Epithelial cell of esophagus (primary cell): ENCODE results near the gene ZNF226.
"Not testable (repeated sequence)": the region's sequence is repeated elsewhere in the genome, so short reads cannot be mapped to it uniquely, and the experiment has no call there.

Experiments used
- DNase-seq: peaks from one replicate; pipeline ENCODE4 v3.0.0; 2010; ENCODE audit warnings: low read depth
- H3K4me3 ChIP-seq: 2 replicates; pipeline ENCODE4 v1.5.1; 2011; ENCODE audit warnings: mild to moderate bottlenecking, low read length, control low read depth
- TF ChIP-seq, protein P1 (sequence below): IDR thresholded peaks from 2 replicates; pipeline ENCODE4 v1.5.1; 2011; ENCODE audit warnings: low read depth, mild to moderate bottlenecking, low read length, control low read depth, inconsistent platforms; ENCODE audit not compliant: insufficient read depth; ENCODE audit errors: missing control alignments

The ZNF226 gene

DNA sequence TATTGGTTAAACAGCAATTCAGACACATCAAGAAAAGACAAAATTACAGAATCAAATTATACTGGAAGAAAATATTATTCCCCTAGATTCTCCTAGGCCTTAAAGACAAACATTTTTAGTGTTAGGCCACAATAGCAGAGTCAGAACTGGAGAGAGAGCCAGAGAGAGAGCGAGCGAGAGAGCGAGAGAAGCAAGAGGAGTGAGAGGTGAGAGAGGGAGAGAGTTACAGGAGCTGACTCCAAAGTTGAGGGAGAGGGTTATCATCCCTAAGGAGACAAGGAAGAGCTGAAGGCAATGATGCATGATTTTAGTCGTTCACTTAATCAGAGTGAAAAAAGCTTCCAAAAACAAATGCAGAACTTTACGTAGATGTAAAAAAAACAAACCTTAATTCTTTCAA lies 27.2 kb downstream of the ZNF226 start:
- TF ChIP-seq, protein P1, sequence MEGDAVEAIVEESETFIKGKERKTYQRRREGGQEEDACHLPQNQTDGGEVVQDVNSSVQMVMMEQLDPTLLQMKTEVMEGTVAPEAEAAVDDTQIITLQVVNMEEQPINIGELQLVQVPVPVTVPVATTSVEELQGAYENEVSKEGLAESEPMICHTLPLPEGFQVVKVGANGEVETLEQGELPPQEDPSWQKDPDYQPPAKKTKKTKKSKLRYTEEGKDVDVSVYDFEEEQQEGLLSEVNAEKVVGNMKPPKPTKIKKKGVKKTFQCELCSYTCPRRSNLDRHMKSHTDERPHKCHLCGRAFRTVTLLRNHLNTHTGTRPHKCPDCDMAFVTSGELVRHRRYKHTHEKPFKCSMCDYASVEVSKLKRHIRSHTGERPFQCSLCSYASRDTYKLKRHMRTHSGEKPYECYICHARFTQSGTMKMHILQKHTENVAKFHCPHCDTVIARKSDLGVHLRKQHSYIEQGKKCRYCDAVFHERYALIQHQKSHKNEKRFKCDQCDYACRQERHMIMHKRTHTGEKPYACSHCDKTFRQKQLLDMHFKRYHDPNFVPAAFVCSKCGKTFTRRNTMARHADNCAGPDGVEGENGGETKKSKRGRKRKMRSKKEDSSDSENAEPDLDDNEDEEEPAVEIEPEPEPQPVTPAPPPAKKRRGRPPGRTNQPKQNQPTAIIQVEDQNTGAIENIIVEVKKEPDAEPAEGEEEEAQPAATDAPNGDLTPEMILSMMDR: no peak
- no peak for DNase-seq
- no peak overlapping the region for H3K4me3 ChIP-seq

DNA sequence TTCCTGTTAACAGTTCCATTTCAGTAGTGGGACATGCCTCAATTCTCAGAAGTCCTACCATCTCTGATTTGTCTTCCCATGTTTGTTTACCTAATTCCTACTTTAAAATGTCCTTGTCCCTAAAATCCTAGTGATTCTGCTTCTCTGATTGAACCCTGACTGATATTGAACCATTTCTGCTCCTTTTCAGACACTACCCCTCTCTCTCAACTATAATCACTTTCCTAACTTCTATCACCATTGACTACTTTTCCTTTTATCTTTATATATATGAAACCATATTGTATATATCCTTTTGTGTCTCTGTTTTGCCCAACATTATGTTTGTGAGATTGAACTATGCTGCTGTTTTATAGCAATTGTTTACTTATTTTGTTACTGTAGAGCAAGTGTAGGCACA lies 31.9 kb downstream of the ZNF226 start:
- TF ChIP-seq, protein P1: no peak
- H3K4me3 ChIP-seq: no peak overlapping the region
- DNase-seq: no peak

DNA sequence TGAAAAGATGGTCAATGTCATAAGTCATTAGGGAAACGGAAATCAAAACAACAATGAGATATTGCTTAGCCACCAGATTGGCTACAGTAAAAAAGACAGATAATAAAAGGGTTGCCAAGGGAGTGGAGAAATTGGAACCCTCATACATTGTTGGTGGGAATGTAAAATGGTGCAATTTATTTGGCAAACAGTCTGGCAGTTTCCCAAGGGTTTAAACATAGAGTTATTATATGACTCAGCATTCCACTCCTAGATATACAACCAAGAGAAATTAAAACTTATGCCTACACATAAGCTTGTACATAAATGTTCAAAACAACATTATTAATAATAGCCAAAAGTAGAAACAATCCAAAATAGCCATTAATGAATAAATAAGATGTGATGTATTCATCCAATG lies 37.6 kb downstream of the ZNF226 start:
- TF ChIP-seq, protein P1: no peak
- no peak overlapping the region for H3K4me3 ChIP-seq
- DNase-seq: peak; percentile 39

DNA sequence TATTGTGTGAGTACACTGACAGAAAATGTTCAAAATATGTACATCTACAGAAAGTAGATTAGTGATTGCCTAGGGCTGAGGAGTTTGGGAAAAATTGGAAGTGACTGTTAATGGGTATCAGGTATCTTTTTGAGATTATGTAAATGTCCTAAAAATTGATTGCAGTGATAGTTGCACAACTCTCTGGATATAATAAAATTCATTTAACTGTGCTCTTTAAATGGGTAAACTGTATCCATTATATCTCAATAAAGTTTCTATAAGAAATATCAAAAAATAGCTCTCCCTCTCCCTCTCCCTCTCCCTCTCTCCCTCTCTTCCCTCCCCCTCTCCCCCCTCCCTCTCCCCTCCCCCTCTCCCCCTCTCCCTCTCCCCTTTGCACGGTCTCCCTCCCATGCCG lies 38.1 kb downstream of the ZNF226 start:
- H3K4me3 ChIP-seq: no peak overlapping the region
- no peak for DNase-seq
- TF ChIP-seq, protein P1: no peak

DNA sequence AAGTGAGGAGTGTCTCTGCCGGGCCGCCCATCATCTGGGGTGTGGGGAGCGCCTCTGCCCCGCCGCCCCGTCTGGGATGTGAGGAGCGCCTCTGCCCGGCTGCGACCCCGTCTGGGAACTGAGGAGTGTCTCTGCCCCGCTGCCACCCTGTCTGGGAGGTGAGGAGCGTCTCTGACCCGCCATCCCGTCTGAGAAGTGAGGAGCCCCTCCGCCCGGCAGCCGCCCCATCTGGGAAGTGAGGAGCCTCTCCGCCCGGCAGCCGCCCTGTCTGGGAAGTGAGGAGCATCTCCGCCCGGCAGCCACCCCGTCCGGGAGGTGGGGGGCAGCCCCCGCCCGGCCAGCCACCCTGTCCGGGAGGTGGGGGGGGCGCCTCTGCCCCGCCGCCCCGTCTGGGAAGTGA lies 39.0 kb downstream of the ZNF226 start:
- DNase-seq, H3K4me3 ChIP-seq: not testable (repeated sequence)

DNA sequence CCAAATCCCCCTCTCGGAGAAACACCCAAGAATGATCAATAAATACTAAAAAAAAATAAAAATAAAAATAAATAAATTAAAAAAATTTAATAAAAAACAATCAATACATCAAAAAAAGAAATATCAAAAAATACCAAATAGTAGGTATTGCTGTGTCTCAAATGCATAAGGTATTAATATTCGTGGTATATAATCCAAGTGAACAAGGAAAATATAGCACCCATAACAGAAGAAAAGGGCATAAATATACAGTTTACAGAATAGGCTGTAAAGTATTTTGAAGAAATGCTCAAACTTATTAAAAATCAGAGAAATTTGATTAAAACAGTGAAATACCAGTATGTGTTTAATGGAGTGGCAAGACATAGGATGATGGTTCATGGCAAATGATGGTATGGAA lies 39.9 kb downstream of the ZNF226 start:
- TF ChIP-seq, protein P1: no peak
- DNase-seq: no peak
- H3K4me3 ChIP-seq: no peak overlapping the region

DNA sequence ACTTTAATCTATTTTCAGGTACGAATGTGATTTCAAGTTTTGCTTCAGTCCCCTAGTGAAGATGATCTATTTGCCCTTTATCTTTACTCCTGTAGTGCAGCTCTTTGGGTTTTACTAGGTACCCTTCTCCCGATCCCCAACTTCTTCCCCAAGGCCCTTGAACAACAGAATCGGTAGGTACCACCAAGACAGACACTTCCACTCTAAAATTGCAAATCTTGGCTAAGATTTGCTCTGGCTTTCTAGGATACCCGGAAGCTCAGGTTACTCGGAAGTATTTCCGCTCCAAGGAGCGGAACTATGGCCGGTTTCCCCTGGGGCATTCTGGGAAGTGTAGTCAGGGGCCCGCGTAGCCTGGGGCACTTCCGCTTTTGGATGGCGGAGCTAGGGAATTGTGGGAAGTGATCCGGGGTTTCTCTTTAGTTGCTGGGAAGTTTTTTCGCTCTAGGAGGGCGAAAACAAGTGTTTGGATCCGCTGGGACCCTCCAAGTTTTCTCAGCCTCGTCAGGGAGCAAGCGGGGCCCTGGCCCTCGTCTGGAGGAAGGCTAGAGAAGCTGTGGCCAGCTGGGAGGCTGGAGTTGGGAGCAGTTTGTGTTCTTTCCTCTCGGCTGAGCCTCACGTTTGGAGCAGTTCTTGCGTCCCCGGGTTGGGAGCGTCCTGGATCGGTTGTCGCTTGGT lies 42.4 kb downstream of the ZNF226 start:
- DNase-seq: peak; percentile 94
- TF ChIP-seq, protein P1: no peak
- H3K4me3 ChIP-seq: peak overlapping the region; percentile 61
